ENCODE measurements around the gene SPIC. TPM values are rescaled to one million over a fixed set of nuclear protein-coding genes. Genes with fewer than 3 reads are reported as not detected.
A peak's percentile ranks its signal among the peaks of the same experiment; 100 is the strongest.

Gene SPIC
- total RNA-seq, 4 donors from 2014 or later = not detected

DNA sequence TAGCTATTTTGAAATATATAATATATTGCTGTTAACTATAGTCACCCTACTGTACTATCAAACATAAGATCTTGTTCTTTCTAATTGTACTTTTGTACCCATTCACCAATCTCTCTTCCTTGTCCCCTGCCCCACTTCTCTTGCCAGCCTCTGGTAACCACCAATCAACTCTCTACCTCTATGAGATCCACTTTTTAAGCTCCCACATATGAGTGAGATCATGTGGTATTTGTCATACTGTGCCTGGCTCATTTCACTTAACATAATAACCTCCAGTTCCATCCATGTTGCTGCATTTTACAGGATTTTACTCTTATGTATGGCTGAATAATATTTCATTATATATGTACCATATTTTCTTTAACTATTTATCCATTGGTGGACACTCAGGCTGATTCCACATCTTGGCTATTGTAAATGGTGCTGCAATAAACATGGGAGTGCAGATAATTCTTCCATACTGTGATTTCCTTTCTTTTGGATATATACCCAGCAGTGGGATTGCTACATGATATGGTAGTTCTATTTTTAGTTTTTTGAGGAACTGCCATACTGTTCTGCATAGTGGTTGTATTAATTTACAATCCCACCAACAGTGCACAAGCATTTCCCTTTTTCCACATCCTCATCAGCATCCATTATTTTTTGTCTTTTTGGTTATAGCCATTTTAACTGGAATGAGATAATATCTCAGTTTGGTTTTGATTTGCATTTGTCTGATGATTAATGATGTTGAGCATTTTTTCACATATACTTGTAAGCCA, 33.5 kb upstream of the SPIC start:
- Histone ChIP-seq H3K4me1 (no peaks in the 10 kb centered on the region), H3K27me3 (no peaks in the 10 kb centered on the region), H3K9me3 (no peaks in the 10 kb centered on the region), H3K27ac (replicated peaks in 1 of 4) (no peak overlapping the region), H3K4me3 (no peak overlapping the region), H3K36me3 (no peaks in the 10 kb centered on the region)
- intact Hi-C loops (cut with DNase I) = no loop called here
- no peak for DNase-seq (ENCODE audit: extremely low spot score)
- TF ChIP-seq EP300 (IDR thresholded peaks at IDR 0.05) (no peak), POLR2A (IDR thresholded peaks at IDR 0.05; ENCODE audit: low read depth) (no peak), POLR2AphosphoS5 (IDR thresholded peaks at IDR 0.05) (no peak)
- TF ChIP-seq, protein P1, sequence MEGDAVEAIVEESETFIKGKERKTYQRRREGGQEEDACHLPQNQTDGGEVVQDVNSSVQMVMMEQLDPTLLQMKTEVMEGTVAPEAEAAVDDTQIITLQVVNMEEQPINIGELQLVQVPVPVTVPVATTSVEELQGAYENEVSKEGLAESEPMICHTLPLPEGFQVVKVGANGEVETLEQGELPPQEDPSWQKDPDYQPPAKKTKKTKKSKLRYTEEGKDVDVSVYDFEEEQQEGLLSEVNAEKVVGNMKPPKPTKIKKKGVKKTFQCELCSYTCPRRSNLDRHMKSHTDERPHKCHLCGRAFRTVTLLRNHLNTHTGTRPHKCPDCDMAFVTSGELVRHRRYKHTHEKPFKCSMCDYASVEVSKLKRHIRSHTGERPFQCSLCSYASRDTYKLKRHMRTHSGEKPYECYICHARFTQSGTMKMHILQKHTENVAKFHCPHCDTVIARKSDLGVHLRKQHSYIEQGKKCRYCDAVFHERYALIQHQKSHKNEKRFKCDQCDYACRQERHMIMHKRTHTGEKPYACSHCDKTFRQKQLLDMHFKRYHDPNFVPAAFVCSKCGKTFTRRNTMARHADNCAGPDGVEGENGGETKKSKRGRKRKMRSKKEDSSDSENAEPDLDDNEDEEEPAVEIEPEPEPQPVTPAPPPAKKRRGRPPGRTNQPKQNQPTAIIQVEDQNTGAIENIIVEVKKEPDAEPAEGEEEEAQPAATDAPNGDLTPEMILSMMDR (IDR thresholded peaks at IDR 0.05) = no peak

DNA sequence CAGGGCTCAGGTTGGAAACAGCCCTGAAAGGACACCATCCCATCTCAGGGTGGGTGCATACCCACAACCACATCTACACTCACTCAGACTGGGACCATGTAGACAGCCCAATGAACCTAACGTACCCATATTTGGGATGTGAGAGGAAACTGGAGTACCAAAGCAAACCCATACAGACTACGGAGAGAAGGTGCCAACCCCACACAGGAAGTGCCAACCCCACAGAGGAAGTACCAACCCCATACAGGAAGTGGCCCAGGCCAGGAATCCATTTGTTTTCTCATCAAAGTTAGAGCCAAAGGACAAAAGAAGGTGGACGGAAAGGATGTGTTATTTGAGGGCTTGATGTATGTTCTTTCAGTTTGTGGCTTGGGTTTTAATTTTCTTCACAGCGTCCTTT, 19.5 kb upstream of the SPIC start:
- H3K9me3 ChIP-seq = peaks cover 0 to 8% (median 3%) of the 10 kb centered on the region in 4 donors

DNA sequence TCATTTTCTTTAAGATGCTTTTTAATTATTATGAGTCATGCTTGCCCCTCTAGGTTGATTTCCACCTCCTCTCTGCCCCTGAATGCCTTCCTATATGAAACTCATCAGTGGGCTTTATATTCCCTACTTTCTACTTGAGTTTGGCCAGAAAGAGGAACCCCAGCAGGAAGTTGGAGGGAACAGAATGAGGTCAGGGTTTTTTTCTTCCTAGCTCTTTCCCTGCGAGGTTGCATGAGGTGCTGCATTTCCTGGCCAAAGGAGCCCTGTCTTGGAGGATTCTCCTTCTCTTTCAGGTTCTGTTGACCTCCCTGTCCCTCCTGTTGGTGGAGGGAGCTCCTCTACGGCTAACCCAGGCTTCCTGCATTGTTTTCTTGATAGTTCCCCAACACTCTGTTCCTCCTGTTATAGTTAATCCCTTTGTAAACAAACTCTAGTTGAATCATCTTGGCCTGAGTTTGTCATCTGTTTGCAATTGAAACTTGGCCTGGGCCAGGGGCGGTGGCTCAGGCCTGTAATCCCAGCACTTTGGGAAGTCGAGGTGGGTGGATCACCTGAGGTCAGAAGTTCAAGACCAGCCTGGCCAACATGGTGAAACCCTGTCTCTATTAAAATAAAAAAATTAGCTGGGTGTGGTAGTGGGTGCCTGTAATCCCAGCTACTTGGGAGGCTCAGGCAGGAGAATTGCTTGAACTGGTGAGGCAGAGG, 15.3 kb upstream of the SPIC start:
- no peak for DNase-seq (ENCODE audit: extremely low spot score)
- H3K9me3 ChIP-seq = peaks cover 0 to 8% (median 3%) of the 10 kb centered on the region in 4 donors
- no peaks in the 10 kb centered on the region for H3K27me3 ChIP-seq
- peaks cover 0 to 10% (median 7%) of the 10 kb centered on the region in 4 donors for H3K4me1 ChIP-seq
- peak overlapping the region in 1 of 4 donors; percentile 10 for H3K27ac ChIP-seq (replicated peaks in 1 of 4)
- WGBS = 23% methylated on average over 4 of the region's 4 CpGs
- intact Hi-C loops (cut with DNase I) = no loop called here
- TF ChIP-seq, protein P1 (IDR thresholded peaks at IDR 0.05) = no peak
- TF ChIP-seq POLR2A (IDR thresholded peaks at IDR 0.05; ENCODE audit: low read depth) = no peak
- peak in 1 of 2 donors; percentile 35 for TF ChIP-seq POLR2AphosphoS5 (IDR thresholded peaks at IDR 0.05)
- H3K4me3 ChIP-seq = no peak overlapping the region
- H3K36me3 ChIP-seq = no peaks in the 10 kb centered on the region

More for the DNA sequence above, 19.5 kb upstream of the SPIC start:
- WGBS = 70% methylated on average over 4 of the region's 4 CpGs
- Histone ChIP-seq H3K4me1 (peaks cover 0 to 10% (median 7%) of the 10 kb centered on the region in 4 donors), H3K27ac (replicated peaks in 1 of 4) (no peak overlapping the region), H3K36me3 (no peaks in the 10 kb centered on the region), H3K4me3 (no peak overlapping the region), H3K27me3 (no peaks in the 10 kb centered on the region)
- intact Hi-C loops (cut with DNase I) = no loop called here
- TF ChIP-seq EP300 (IDR thresholded peaks at IDR 0.05) = no peak
- no peak for TF ChIP-seq POLR2A (IDR thresholded peaks at IDR 0.05; ENCODE audit: low read depth)
- TF ChIP-seq POLR2AphosphoS5 (IDR thresholded peaks at IDR 0.05) = no peak
- TF ChIP-seq, protein P1 (IDR thresholded peaks at IDR 0.05) = no peak
- no peak for DNase-seq (ENCODE audit: extremely low spot score)

DNA sequence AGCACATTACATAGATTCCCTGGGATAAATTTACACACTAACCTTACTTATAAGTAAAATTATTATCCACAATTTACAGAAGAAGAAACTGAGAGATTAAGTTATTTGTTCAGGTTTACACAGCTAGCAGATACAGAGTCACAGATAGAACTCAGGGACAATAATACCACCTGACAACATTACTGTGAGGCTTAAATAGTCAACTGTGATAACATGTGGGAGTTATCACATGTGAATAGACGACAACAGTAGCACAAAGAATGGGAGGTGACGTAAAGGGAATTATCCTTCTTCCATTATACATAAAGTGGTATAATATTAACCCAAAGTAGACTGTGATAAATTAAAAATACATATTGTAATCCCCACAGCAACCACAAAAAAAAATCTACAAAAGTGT, 6.2 kb upstream of the SPIC start:
- DNase-seq (ENCODE audit: extremely low spot score) = no peak
- H3K9me3 ChIP-seq = no peaks in the 10 kb centered on the region
- no peaks in the 10 kb centered on the region for H3K36me3 ChIP-seq
- H3K4me1 ChIP-seq = no peaks in the 10 kb centered on the region
- 63% methylated on average over 2 of the region's 2 CpGs for WGBS
- H3K27me3 ChIP-seq = no peaks in the 10 kb centered on the region
- no peak for TF ChIP-seq EP300 (IDR thresholded peaks at IDR 0.05)
- TF ChIP-seq POLR2AphosphoS5 (IDR thresholded peaks at IDR 0.05) = no peak
- TF ChIP-seq, protein P1 (IDR thresholded peaks at IDR 0.05) = no peak
- no peak for TF ChIP-seq POLR2A (IDR thresholded peaks at IDR 0.05; ENCODE audit: low read depth)
- no peak overlapping the region for H3K4me3 ChIP-seq
- H3K27ac ChIP-seq (replicated peaks in 1 of 4) = no peak overlapping the region
- intact Hi-C loops (cut with DNase I) = no loop called here

Measured in esophagus muscularis mucosa (tissue), 4 donors.